IPS-18a (cell line): ENCODE measurements around the gene MLN.

Experiments
- H3K27ac ChIP-seq: one replicate; pipeline ENCODE4 v1.5.1; 2013; ENCODE audit warnings: low read length
- H3K27me3 ChIP-seq: one replicate; pipeline ENCODE4 v1.6.1; 2013; ENCODE audit warnings: mild to moderate bottlenecking, low read length; ENCODE audit not compliant: control insufficient read depth, insufficient read depth
- H3K36me3 ChIP-seq: one replicate; pipeline ENCODE4 v1.6.1; 2013; ENCODE audit warnings: low read depth, low read length; ENCODE audit not compliant: control insufficient read depth
- H3K4me1 ChIP-seq: one replicate; pipeline ENCODE4 v1.6.1; 2013; ENCODE audit warnings: low read depth, low read length; ENCODE audit not compliant: control insufficient read depth
- H3K4me3 ChIP-seq: one replicate; pipeline ENCODE4 v1.5.1; 2013; ENCODE audit warnings: low read length
- H3K9ac ChIP-seq: one replicate; pipeline ENCODE4 v1.6.1; 2013; ENCODE audit warnings: mild to moderate bottlenecking, low read length, moderate library complexity
- H3K9me3 ChIP-seq: one replicate; pipeline ENCODE4 v1.6.1; 2013; ENCODE audit warnings: low read depth, low read length; ENCODE audit not compliant: control insufficient read depth

The MLN gene

GRCh38 chr6:33772902-33773472, 30.8 kb downstream of the MLN start:
- Histone ChIP-seq H3K9ac (no peak overlapping the region), H3K4me3 (no peak overlapping the region), H3K27me3 (no peaks in the 10 kb centered on the region), H3K9me3 (no peaks in the 10 kb centered on the region), H3K27ac (no peak overlapping the region), H3K4me1 (peaks cover 29% of the 10 kb centered on the region), H3K36me3 (peaks cover 55% of the 10 kb centered on the region)

- Histone ChIP-seq H3K27ac (no peak overlapping the region), H3K4me3 (no peak overlapping the region), H3K9ac (no peak overlapping the region), H3K4me1 (peaks cover 27% of the 10 kb centered on the region), H3K36me3 (peaks cover 47% of the 10 kb centered on the region), H3K27me3 (no peaks in the 10 kb centered on the region), H3K9me3 (no peaks in the 10 kb centered on the region)
Measured at GRCh38 chr6:33772082-33772830, 31.5 kb downstream of the MLN start.

GRCh38 chr6:33771146-33772081, 32.4 kb downstream of the MLN start:
- no peak overlapping the region for H3K27ac ChIP-seq
- peaks cover 39% of the 10 kb centered on the region for H3K36me3 ChIP-seq
- H3K9me3 ChIP-seq: no peaks in the 10 kb centered on the region
- H3K27me3 ChIP-seq: no peaks in the 10 kb centered on the region
- no peak overlapping the region for H3K4me3 ChIP-seq
- H3K9ac ChIP-seq: no peak overlapping the region
- H3K4me1 ChIP-seq: peaks cover 27% of the 10 kb centered on the region

GRCh38 chr6:33770833-33771145, 33.0 kb downstream of the MLN start:
- H3K4me3 ChIP-seq: no peak overlapping the region
- no peaks in the 10 kb centered on the region for H3K9me3 ChIP-seq
- H3K4me1 ChIP-seq: peaks cover 27% of the 10 kb centered on the region
- no peaks in the 10 kb centered on the region for H3K27me3 ChIP-seq
- no peak overlapping the region for H3K9ac ChIP-seq
- H3K27ac ChIP-seq: no peak overlapping the region
- peaks cover 33% of the 10 kb centered on the region for H3K36me3 ChIP-seq

GRCh38 chr6:33770124-33770832, 33.5 kb downstream of the MLN start:
- Histone ChIP-seq H3K4me3 (no peak overlapping the region), H3K27ac (no peak overlapping the region)

GRCh38 chr6:33769248-33769821, 34.5 kb downstream of the MLN start:
- no peak overlapping the region for H3K27ac ChIP-seq
- H3K27me3 ChIP-seq: no peaks in the 10 kb centered on the region
- no peaks in the 10 kb centered on the region for H3K9me3 ChIP-seq
- H3K4me1 ChIP-seq: peaks cover 27% of the 10 kb centered on the region
- peaks cover 19% of the 10 kb centered on the region for H3K36me3 ChIP-seq
- no peak overlapping the region for H3K4me3 ChIP-seq
- H3K9ac ChIP-seq: no peak overlapping the region

More at GRCh38 chr6:33770124-33770832, 33.5 kb downstream of the MLN start:
- Histone ChIP-seq H3K4me1 (peaks cover 27% of the 10 kb centered on the region), H3K27me3 (no peaks in the 10 kb centered on the region), H3K9ac (no peak overlapping the region), H3K36me3 (peaks cover 28% of the 10 kb centered on the region), H3K9me3 (no peaks in the 10 kb centered on the region)

GRCh38 chr6:33768644-33769120, 35.1 kb downstream of the MLN start:
- Histone ChIP-seq H3K36me3 (peaks cover 15% of the 10 kb centered on the region), H3K9ac (no peak overlapping the region), H3K9me3 (no peaks in the 10 kb centered on the region), H3K4me1 (peaks cover 27% of the 10 kb centered on the region), H3K27ac (no peak overlapping the region), H3K4me3 (no peak overlapping the region), H3K27me3 (no peaks in the 10 kb centered on the region)

- no peak overlapping the region for H3K9ac ChIP-seq
- no peaks in the 10 kb centered on the region for H3K9me3 ChIP-seq
- no peak overlapping the region for H3K4me3 ChIP-seq
- H3K27ac ChIP-seq: no peak overlapping the region
- H3K4me1 ChIP-seq: peaks cover 25% of the 10 kb centered on the region
- H3K36me3 ChIP-seq: peaks cover 1% of the 10 kb centered on the region
- H3K27me3 ChIP-seq: no peaks in the 10 kb centered on the region
Measured at GRCh38 chr6:33766921-33767907, 36.6 kb downstream of the MLN start.

GRCh38 chr6:33765368-33765767, 38.4 kb downstream of the MLN start:
- H3K27me3 ChIP-seq: no peaks in the 10 kb centered on the region
- no peak overlapping the region for H3K4me3 ChIP-seq
- no peaks in the 10 kb centered on the region for H3K9me3 ChIP-seq
- H3K36me3 ChIP-seq: no peaks in the 10 kb centered on the region
- H3K27ac ChIP-seq: no peak overlapping the region
- H3K4me1 ChIP-seq: peaks cover 9% of the 10 kb centered on the region
- no peak overlapping the region for H3K9ac ChIP-seq

GRCh38 chr6:33764036-33764435, 39.8 kb downstream of the MLN start:
- Histone ChIP-seq H3K36me3 (no peaks in the 10 kb centered on the region), H3K27me3 (no peaks in the 10 kb centered on the region), H3K27ac (no peak overlapping the region), H3K9me3 (no peaks in the 10 kb centered on the region), H3K4me3 (no peak overlapping the region), H3K9ac (no peak overlapping the region), H3K4me1 (no peaks in the 10 kb centered on the region)
